T follicular helper cell (primary cell): ENCODE measurements around the gene CPO.
A peak's percentile ranks its signal among the peaks of the same experiment; 100 is the strongest.

ENCODE experiments used
- DNase-seq: peaks from one replicate; pipeline ENCODE4 v3.0.0-alpha.2; 2020; ENCODE audit warnings: low read depth

Gene CPO

GRCh38 chr2:206974551-206974950 is 35.2 kb downstream of the CPO start:
- DNase-seq: no peak

GRCh38 chr2:206978746-206979145 is 39.4 kb downstream of the CPO start:
- no peak for DNase-seq

- DNase-seq: no peak
Measured at GRCh38 chr2:206979365-206979764, 40.0 kb downstream of the CPO start.

- DNase-seq: no peak
Measured at GRCh38 chr2:206979922-206980321, 40.6 kb downstream of the CPO start.

GRCh38 chr2:206980413-206980812 is 41.1 kb downstream of the CPO start:
- no peak for DNase-seq

- no peak for DNase-seq
Measured at GRCh38 chr2:206981086-206981674, 41.9 kb downstream of the CPO start.

- peak; percentile 18 for DNase-seq
Measured at GRCh38 chr2:206981739-206982340, 42.5 kb downstream of the CPO start.

GRCh38 chr2:206982360-206982955 is 43.1 kb downstream of the CPO start:
- no peak for DNase-seq

GRCh38 chr2:206983161-206983859 is 44.0 kb downstream of the CPO start:
- DNase-seq: no peak

GRCh38 chr2:206984206-206984605 is 44.9 kb downstream of the CPO start:
- DNase-seq: no peak

GRCh38 chr2:206986943-206987342 is 47.6 kb downstream of the CPO start:
- DNase-seq: no peak

GRCh38 chr2:206987810-206988209 is 48.5 kb downstream of the CPO start:
- no peak for DNase-seq

- DNase-seq: no peak
Measured at GRCh38 chr2:206988884-206989283, 49.6 kb downstream of the CPO start.

GRCh38 chr2:206989311-206989710 is 50.0 kb downstream of the CPO start:
- DNase-seq: no peak

GRCh38 chr2:206990360-206990759 is 51.0 kb downstream of the CPO start:
- DNase-seq: no peak

- no peak for DNase-seq
Measured at GRCh38 chr2:206991070-206991469, 51.8 kb downstream of the CPO start.

GRCh38 chr2:206993396-206993911 is 54.1 kb downstream of the CPO start:
- DNase-seq: no peak

- no peak for DNase-seq
Measured at GRCh38 chr2:206993964-206994363, 54.6 kb downstream of the CPO start.

- no peak for DNase-seq
Measured at GRCh38 chr2:206996556-206997065, 57.3 kb downstream of the CPO start.

- DNase-seq: no peak
Measured at GRCh38 chr2:207008105-207008990, 69.0 kb downstream of the CPO start.

- DNase-seq: no peak
Measured at GRCh38 chr2:207012461-207012860, 73.1 kb downstream of the CPO start.

- no peak for DNase-seq
Measured at GRCh38 chr2:207014424-207014823, 75.1 kb downstream of the CPO start.
